GM12865 (cell line): ENCODE data around the gene CNKSR3.

Experiments
- DNase-seq: peaks from one replicate; pipeline ENCODE4 v3.0.0; 2010; ENCODE audit warnings: low read depth
- H3K4me3 ChIP-seq: 2 replicates; pipeline ENCODE4 v1.5.1; 2011; ENCODE audit warnings: mild to moderate bottlenecking, low read depth, low read length, control low read depth
- CTCF ChIP-seq: IDR thresholded peaks from 2 replicates; pipeline ENCODE4 v1.5.1; 2011; ENCODE audit warnings: low read length, control low read depth, low read depth, inconsistent platforms; ENCODE audit not compliant: insufficient read depth; ENCODE audit errors: missing control alignments

The CNKSR3 gene

GRCh38 chr6:154479771-154480639 is 30.5 kb downstream of the CNKSR3 start:
- no peak for DNase-seq
- TF ChIP-seq CTCF = no peak
- no peak overlapping the region for H3K4me3 ChIP-seq

GRCh38 chr6:154479351-154479769 is 31.1 kb downstream of the CNKSR3 start:
- no peak for DNase-seq
- H3K4me3 ChIP-seq = no peak overlapping the region
- no peak for TF ChIP-seq CTCF

- TF ChIP-seq CTCF = no peak
- no peak for DNase-seq
- no peak overlapping the region for H3K4me3 ChIP-seq
Measured at GRCh38 chr6:154478701-154479060, 31.8 kb downstream of the CNKSR3 start.

- no peak for TF ChIP-seq CTCF
- no peak overlapping the region for H3K4me3 ChIP-seq
- no peak for DNase-seq
Measured at GRCh38 chr6:154478021-154478700, 32.3 kb downstream of the CNKSR3 start.

DNA sequence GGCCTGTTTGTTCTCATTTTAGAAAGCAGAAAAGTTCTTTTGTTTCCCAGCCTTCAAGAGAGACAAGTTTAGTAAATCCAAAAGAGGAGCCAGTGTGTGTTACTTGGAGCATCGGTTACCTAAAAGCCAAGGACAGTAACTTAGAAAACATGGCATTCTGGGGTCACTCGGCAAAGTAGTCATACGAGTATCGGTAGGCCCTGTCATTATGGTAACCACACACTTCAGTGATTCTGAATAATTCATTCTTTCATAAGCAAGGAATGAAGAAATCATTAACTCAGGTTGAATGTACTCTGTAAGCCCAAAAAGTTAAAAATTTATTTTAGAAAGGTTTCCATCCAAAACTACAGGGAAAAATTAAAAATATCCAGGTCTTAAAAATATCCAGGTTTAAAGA is 34.0 kb downstream of the CNKSR3 start:
- H3K4me3 ChIP-seq = no peak overlapping the region
- no peak for TF ChIP-seq CTCF
- DNase-seq = no peak

DNA sequence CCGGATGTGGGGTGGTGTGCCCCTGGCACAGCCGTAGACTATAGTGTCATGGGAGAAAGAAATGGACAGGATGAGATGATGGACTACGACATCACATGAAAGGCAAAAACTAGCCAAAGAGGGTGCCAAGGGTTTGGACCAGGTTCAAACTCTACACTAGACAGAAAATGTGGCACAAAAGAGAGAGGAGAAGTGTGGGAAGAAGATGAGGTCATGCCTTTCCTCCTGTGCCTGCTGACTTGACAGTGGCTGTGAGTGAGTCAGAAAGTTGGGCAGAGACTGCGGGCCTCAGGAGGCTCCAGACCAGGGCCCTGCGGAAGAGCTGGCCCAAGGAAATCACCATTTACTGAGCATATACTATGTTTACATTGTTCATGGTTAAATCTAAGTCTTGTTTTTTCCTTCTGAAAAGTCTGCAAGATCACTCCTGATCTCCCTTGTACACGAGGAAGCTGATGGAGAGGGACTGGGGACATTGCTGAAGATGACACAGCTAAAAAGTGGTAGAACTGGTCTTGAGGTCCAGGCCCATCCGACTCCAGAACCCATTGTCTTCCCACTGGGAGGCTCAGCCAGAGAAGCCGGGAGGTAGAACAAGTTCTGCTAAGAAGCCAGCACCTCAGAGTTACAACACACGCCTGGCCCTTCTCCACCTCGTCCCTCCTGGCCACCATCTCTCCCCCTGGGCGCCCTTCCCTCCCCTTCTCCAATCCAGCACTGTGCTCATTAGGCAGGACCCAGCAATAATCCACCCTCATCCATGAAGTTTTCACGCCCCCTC is 35.6 kb downstream of the CNKSR3 start:
- DNase-seq = no peak
- no peak overlapping the region for H3K4me3 ChIP-seq
- TF ChIP-seq CTCF = no peak
